OCI-LY7 (cell line): ENCODE data around the gene SPP2. TPM values are rescaled to one million over a fixed set of nuclear protein-coding genes. Genes with fewer than 3 reads are reported as not detected.

Source experiments
- BruUV-seq: library from RNA; stranded (reverse); fragments of 400-500 nt; replicated peaks from 2 replicates; lab custom pipeline; 2021; lab: Mats Ljungman, UMichigan
- CTCF ChIA-PET: fragments of 300-600 bp; sonication (Branson Sonifier 250); formaldehyde crosslinking; loops from one replicate; lab custom pipeline; 2022; ENCODE audit warnings: antibody characterized with exemption; ENCODE audit not compliant: unreplicated experiment; lab: Charles Lee
- POLR2A ChIA-PET: fragments of 300-600 bp; sonication (Branson Sonifier 250); formaldehyde crosslinking; loops from one replicate; lab custom pipeline; 2022; ENCODE audit warnings: antibody characterized with exemption; lab: Charles Lee
- DNase-seq: peaks from one replicate; pipeline ENCODE4 v3.0.0-alpha.2; 2015; ENCODE audit warnings: low spot score
- H2AFZ ChIP-seq: fragments of 200-600 bp; sonication (generic), shearing (Covaris generic); 2 replicates; pipeline ENCODE4 v1.6.1; 2014; ENCODE audit warnings: mild to moderate bottlenecking, antibody characterized with exemption, low read length, moderate library complexity
- H3K27ac ChIP-seq: fragments of 200-600 bp; sonication (generic); 2 replicates; pipeline ENCODE4 v1.5.1; 2014; ENCODE audit warnings: mixed run types, low read depth, mild to moderate bottlenecking, moderate library complexity, low read length, inconsistent platforms; ENCODE audit not compliant: poor library complexity, severe bottlenecking
- H3K36me3 ChIP-seq: fragments of 200-600 bp; sonication (generic); 2 replicates; pipeline ENCODE4 v1.6.1; 2014; ENCODE audit warnings: mild to moderate bottlenecking, antibody characterized with exemption, low read length, moderate library complexity, mixed read lengths; ENCODE audit not compliant: insufficient read depth
- H3K4me1 ChIP-seq: fragments of 200-600 bp; sonication (generic); 2 replicates; pipeline ENCODE4 v1.5.1; 2014; ENCODE audit warnings: mild to moderate bottlenecking, low read length; ENCODE audit not compliant: insufficient read depth, poor library complexity, severe bottlenecking
- H3K4me2 ChIP-seq: fragments of 200-600 bp; sonication (generic); 2 replicates; pipeline ENCODE4 v1.6.1; 2014; ENCODE audit warnings: mild to moderate bottlenecking, low read length
- H3K4me3 ChIP-seq: fragments of 200-600 bp; sonication (generic); 2 replicates; pipeline ENCODE4 v1.5.1; 2014; ENCODE audit warnings: mild to moderate bottlenecking, low read depth, low read length; ENCODE audit not compliant: poor library complexity, severe bottlenecking
- H3K79me2 ChIP-seq: fragments of 200-600 bp; sonication (generic); 2 replicates; pipeline ENCODE4 v1.6.1; 2016; ENCODE audit warnings: low read depth, mild to moderate bottlenecking, low read length, moderate library complexity, mixed read lengths; ENCODE audit not compliant: insufficient read depth
- H3K9me2 ChIP-seq: fragments of 200-600 bp; sonication (generic); 2 replicates; pipeline ENCODE4 v1.6.1; 2016; ENCODE audit warnings: mild to moderate bottlenecking, low read length, mixed read lengths; ENCODE audit not compliant: insufficient read depth
- H3K9me3 ChIP-seq: fragments of 200-600 bp; sonication (generic); 2 replicates; pipeline ENCODE4 v1.6.1; 2014; ENCODE audit warnings: mild to moderate bottlenecking, mixed run types, low read length, mixed read lengths
- H4K20me1 ChIP-seq: fragments of 200-600 bp; sonication (generic); 2 replicates; pipeline ENCODE4 v1.6.1; 2014; ENCODE audit warnings: mild to moderate bottlenecking, antibody characterized with exemption, low read length, moderate library complexity, mixed read lengths; ENCODE audit not compliant: insufficient read depth
- CTCF ChIP-seq: fragments of 200-600 bp; sonication (generic); conservative IDR thresholded peaks from 2 replicates; pipeline ENCODE4 v1.5.1; 2014; ENCODE audit warnings: mild to moderate bottlenecking, antibody characterized with exemption, low read length, moderate library complexity, mixed read lengths
- EZH2phosphoT487 ChIP-seq: fragments of 200-600 bp; sonication (generic); IDR thresholded peaks from 2 replicates; pipeline ENCODE4 v1.6.1; 2018; ENCODE audit warnings: low read depth, borderline replicate concordance, mild to moderate bottlenecking, mixed run types, antibody characterized with exemption, low read length, moderate library complexity, mixed read lengths
- intact Hi-C: fragments of 100-400 bp; cut with micrococcal nuclease; formaldehyde crosslinking; loops from one replicate; pipeline ENCODE4 v1.10.0; 2022; ENCODE audit not compliant: unreplicated experiment
- total RNA-seq, 2 experiments: library from RNA; depleted of rRNA in 1 of 2; stranded (reverse); fragments of >200 nt in 1 of 2; shearing (Covaris generic) in 1 of 2; gene quantifications; 2 replicates each; pipeline ENCODE4 v1.2.3, GENCODE V29; 2014 to 2022

The SPP2 gene
- total RNA-seq, 2 experiments from 2014 or later = not detected

DNA sequence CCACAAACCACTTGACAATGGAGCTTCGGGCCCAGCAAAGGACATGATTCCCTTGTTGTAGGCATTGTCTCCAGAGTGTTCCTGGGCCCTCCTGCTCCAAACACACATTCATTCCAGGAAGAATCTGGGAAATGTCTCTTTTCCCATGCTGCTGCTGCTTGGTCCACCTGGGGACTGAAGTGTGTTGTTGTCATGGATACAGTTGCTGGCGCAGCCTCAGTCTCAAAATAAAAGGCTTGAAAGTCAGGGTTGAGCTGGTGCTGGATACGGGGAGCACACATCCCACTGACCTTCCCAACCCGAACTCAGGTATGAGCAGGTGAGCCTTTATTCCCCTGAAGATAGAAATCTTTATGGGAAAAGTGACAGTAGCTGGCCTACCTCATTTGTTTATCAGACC is 30.6 kb upstream of the SPP2 start:
- Histone ChIP-seq H2AFZ (no peak overlapping the region), H3K36me3 (no peaks in the 10 kb centered on the region), H3K9me2 (no peaks in the 10 kb centered on the region), H3K4me3 (no peak overlapping the region), H3K4me2 (no peak overlapping the region), H3K27ac (no peak overlapping the region), H3K4me1 (no peaks in the 10 kb centered on the region), H4K20me1 (no peaks in the 10 kb centered on the region), H3K9me3 (no peaks in the 10 kb centered on the region), H3K79me2 (no peaks in the 10 kb centered on the region)
- TF ChIP-seq EZH2phosphoT487 (no peak), CTCF (no peak)
- BruUV-seq = no TSS peak
- intact Hi-C loops = no loop called here
- CTCF ChIA-PET = no interaction called here
- DNase-seq = no peak
- POLR2A ChIA-PET = no interaction called here

DNA sequence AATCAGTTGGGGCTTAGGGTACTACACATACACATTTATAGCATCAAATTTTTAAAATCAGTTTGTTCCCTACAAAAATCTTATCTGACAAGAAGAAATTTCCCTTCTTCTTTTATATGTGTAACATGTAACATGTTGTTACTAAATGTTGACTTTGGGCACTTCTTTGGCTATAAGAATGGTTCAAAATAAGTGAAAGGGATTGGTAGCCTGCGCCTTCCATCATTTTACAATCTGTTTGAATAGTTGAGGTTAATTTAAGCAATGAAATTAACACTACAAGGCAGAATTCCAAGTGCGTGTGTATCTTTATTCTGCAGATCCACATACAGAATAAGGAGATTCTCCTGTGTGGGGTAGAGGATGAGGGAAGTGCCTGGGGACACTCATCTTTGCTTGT is 30.2 kb upstream of the SPP2 start:
- no peak for TF ChIP-seq CTCF
- TF ChIP-seq EZH2phosphoT487 = no peak
- Histone ChIP-seq H4K20me1 (no peaks in the 10 kb centered on the region), H3K4me1 (no peaks in the 10 kb centered on the region), H2AFZ (no peak overlapping the region), H3K4me2 (no peak overlapping the region), H3K27ac (no peak overlapping the region), H3K9me2 (no peaks in the 10 kb centered on the region), H3K4me3 (no peak overlapping the region), H3K79me2 (no peaks in the 10 kb centered on the region), H3K9me3 (no peaks in the 10 kb centered on the region), H3K36me3 (no peaks in the 10 kb centered on the region)
- ChIA-PET CTCF (no interaction called here), POLR2A (no interaction called here)
- no TSS peak for BruUV-seq
- intact Hi-C loops = no loop called here
- DNase-seq = no peak

DNA sequence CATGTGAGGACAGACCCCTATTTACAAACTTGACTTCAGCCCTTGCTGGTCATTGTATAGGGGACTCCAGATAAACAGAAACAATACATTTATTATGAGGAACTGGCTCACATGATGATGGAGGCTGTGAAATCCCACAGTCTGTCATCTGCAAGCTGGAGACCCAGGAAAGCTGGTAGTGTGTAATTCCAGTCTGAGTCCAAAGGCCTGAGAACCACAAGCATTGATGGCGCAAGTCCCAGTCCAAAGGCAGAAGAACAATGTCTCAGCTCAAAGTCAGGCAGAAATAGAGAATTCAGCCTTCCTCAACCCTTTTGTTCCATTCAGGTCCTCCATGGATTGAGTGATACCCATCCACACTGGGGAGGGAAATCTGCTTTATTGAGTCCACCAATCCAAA is 28.1 kb upstream of the SPP2 start:
- Histone ChIP-seq H3K27ac (no peak overlapping the region), H3K4me2 (no peak overlapping the region), H3K9me3 (no peaks in the 10 kb centered on the region), H3K4me1 (no peaks in the 10 kb centered on the region), H4K20me1 (no peaks in the 10 kb centered on the region), H3K79me2 (no peaks in the 10 kb centered on the region), H2AFZ (no peak overlapping the region), H3K9me2 (no peaks in the 10 kb centered on the region), H3K36me3 (no peaks in the 10 kb centered on the region), H3K4me3 (no peak overlapping the region)
- ChIA-PET POLR2A (no interaction called here), CTCF (no interaction called here)
- no TSS peak for BruUV-seq
- DNase-seq = no peak
- intact Hi-C loops = no loop called here
- TF ChIP-seq CTCF = no peak
- no peak for TF ChIP-seq EZH2phosphoT487
